HG03139 (cell line): ENCODE data around the gene EFNA3.
"Not testable (repeated sequence)": the region's sequence is repeated elsewhere in the genome, so short reads cannot be mapped to it uniquely, and the experiment has no call there.

ENCODE experiments used
- ATAC-seq: cut with Tn5 transposase; IDR thresholded peaks from one replicate; pipeline ENCODE4 v1.9.1; 2021; ENCODE audit not compliant: unreplicated experiment

The EFNA3 gene

DNA sequence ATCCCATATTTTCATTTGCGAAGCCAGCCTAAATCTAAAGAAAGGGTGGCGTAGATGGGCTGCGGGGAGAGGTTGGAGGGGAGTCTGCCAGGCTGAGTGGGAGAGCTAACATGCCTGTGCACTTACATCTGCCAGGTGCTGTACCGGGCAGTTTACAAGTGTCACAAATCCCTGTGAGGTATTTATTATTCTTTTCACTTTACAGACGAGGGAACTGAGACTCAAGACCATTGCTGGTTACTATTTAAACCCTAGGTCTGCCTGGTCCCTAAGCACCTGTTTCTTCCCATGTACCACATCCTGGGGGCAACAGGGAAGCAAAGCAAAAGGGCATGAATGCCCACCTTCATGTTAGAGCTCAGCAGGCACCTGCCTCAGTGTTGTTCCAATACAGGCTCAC, 29.7 kb downstream of the EFNA3 start:
- ATAC-seq, result no peak

DNA sequence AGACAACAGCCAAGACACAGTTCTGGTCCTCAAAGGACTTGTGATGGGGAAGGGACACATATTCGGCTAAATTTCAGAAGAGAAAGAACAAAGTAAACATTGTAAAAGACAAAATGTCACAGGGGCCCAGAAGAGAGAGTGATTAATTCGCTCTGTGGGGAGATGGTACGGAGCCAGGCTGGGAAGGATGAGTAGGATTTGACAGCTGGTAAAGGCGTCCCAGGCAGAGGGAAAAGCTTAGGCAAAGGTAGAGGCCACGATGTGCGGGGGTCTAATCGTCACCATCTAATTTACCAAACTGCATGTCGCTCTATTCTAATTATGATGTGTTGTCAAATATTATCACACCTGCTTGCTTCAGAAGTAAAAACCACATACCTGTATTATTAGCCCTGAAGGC, 31.7 kb downstream of the EFNA3 start:
- no peak for ATAC-seq

DNA sequence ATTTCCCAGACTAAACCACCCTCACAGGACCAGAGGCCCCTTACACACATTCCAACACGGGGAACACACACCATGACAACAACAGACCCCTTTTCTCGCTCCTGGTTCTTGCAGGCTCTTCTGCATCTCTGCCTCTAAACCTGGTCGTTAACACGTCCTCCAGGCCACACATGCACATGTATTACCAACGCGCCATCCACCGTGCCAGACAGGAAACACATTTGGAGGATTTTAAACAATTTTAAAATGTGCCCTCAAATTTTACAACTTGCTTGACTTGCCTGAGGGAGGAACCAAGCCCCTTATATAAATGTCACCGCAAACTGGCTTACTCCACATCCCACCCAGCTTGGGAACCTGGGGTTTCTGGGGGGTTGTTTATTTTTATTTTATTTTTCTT, 32.2 kb downstream of the EFNA3 start:
- no peak for ATAC-seq

GRCh38 chr1:155113450-155113980, 34.9 kb downstream of the EFNA3 start:
- ATAC-seq, result no peak

GRCh38 chr1:155116113-155116764, 37.6 kb downstream of the EFNA3 start:
- no peak for ATAC-seq

DNA sequence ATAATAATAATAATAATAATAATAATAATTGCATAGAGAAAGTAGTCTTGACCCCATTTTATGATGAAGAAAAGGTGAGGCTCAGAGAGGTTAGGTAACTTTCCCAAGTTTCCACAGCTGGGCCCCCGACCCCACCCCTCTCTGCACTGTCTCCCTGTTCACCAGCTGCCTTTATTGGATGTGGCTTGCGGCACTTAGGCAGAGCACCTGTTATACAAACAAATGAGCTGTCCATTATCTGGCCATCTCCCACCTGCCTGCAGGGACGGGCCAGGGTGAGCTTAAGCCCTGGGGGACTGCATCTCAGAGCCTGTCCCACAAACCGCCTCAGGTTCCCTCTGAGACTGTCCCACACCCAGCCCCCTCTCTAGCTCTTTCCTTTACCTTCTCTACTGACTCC, 39.0 kb downstream of the EFNA3 start:
- no peak for ATAC-seq

GRCh38 chr1:155118090-155118489, 39.5 kb downstream of the EFNA3 start:
- not testable (repeated sequence) for ATAC-seq

DNA sequence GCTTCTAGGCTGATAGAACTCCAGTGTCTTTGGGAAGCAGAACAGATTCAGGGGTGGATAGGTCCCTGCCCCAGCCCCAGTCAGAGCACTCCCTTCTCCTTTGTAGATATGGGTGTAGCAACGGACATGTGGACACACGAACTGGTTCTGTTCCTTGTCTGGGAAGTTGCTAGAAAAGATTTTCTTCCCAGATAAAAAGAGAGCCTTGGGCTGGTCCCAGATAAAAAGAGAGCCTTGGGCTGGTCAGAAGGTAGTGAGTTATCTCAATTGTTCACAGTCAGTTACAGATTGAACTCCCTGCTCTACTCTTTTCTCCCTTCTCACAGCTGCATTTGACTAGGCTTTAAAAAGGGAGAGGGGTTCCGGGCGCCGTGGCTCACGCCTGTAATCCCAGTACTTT, 41.6 kb downstream of the EFNA3 start:
- no peak for ATAC-seq

- ATAC-seq, result no peak
Measured at GRCh38 chr1:155121249-155121648, 42.6 kb downstream of the EFNA3 start.

DNA sequence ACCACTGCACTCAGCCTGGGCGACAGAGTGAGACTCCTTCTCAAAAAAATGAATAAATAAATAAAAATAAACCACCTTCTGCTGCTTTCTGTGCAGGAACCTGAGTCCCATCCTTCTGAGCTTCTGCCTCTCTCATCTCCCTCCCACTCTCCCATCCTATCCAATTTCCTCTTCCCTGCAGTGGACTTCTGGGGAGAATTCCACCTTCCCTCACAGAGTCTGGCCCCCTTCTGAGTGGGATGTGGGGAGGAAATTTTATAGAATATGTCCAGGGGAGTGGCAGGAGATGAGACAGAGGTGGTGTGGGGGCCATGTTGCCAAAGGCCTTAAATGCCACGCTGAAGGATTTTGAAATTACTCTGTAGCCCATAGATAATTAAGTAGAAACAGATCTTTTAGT, 43.7 kb downstream of the EFNA3 start:
- ATAC-seq, result no peak

GRCh38 chr1:155123801-155124200, 45.2 kb downstream of the EFNA3 start:
- no peak for ATAC-seq

- no peak for ATAC-seq
Measured at GRCh38 chr1:155124503-155125463, 46.1 kb downstream of the EFNA3 start.

DNA sequence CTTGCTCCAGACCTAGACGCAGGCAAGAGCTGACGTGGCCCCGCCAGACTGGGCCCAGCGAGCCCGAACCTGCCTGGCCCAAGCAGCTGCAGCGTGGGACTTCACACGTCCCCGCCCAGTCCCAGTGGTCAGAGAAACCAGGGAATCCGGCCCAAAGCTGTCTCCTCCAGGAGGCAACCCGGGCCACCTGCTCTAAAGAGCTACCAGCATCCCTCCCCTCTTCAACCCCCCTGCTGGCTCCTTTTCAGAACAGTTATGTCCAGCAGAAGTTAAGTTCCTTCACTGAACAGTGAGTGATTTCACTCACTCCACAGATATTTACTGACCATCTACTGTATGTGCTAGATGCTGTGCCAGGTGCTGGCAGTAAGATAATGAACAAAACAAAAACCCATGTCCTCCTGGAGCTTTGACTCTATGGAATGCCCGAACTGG, 46.9 kb downstream of the EFNA3 start:
- no peak for ATAC-seq

GRCh38 chr1:155125946-155126555, 47.4 kb downstream of the EFNA3 start:
- ATAC-seq, result no peak

GRCh38 chr1:155126556-155127104, 48.0 kb downstream of the EFNA3 start:
- ATAC-seq, result no peak

- no peak for ATAC-seq
Measured at GRCh38 chr1:155127105-155127966, 48.7 kb downstream of the EFNA3 start, which contains the start of gene EFNA1. EFNA1 (plus strand) TSS chr1:155127876; CDS start chr1:155127978, 102 bp downstream.

DNA sequence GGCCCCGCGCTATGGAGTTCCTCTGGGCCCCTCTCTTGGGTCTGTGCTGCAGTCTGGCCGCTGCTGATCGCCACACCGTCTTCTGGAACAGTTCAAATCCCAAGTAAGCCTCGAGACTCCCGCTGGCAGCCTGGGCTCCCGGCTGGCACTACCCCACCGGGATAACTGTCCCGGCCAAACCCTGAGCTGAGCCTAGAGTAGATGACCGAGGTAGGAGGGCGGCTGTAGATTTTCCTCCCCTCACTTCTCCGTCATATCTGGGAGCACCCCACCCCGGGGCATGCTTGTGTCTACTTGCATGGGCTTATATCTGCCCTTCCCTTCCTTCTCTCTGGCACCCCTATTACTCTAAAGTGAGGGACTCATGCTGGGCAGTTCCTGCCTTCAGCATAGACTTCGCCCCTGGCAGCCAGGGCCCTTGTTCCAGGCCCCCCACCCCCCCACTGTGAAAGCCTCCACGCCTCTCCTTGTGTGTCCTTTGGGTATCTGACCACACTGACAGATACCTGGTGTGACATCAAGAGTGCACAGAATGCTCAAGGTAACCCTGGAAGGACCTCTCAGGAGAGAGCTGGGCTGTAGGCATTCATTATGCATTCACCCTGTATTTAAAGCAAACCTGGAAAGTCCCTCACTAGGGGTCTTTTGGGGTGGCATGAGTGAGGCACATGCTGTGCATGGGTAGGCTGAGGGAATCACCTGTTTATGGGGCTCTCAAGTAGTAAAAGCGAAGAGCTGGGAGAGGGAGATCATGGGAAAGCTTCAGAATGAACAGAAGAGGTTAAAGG, 49.5 kb downstream of the EFNA3 start:
- ATAC-seq, result no peak

DNA sequence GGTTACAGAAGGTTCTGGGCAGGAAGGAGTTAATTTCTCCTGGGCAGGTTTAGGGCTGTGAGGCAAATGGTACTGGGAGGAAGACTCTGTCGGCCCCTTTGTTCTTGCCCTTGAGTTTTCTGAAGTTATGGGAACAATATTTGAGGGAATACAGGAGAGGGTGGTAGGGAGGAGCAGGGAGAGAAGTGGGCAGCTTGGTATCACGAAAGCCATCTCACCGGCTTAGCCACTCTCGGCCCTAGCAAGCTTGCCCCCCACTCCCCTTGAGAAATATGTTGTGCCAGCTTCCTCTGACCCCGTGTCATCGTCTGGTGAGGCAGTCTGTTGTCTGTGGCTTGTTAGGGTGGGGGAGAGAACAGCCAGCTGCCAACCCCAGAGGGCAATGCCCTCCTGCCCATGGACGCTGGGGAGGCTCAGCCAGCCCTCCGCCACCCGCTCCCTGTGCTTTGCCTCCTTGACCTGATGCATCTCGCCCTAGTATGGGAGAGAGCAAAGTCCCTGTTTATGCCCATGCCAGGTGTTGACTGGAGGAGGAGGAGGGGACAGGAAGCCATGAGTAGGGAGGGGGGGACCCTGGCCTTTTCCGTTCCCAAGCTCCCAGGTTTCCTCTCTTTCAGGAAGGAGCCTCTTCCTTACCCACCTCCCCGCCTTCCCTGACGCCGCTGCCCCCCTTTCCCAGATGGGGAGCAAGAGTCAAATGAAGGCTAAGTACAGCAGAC, 50.3 kb downstream of the EFNA3 start:
- ATAC-seq, result no peak
